HG03175 (cell line): ENCODE data around the gene DPPA3.
"Not testable (repeated sequence)": the region's sequence is repeated elsewhere in the genome, so short reads cannot be mapped to it uniquely, and the experiment has no call there.

Experiments
- ATAC-seq: cut with Tn5 transposase; IDR thresholded peaks from one replicate; pipeline ENCODE4 v1.9.1; 2021; ENCODE audit warnings: mild to moderate bottlenecking, moderate library complexity; ENCODE audit not compliant: unreplicated experiment

The DPPA3 gene

DNA sequence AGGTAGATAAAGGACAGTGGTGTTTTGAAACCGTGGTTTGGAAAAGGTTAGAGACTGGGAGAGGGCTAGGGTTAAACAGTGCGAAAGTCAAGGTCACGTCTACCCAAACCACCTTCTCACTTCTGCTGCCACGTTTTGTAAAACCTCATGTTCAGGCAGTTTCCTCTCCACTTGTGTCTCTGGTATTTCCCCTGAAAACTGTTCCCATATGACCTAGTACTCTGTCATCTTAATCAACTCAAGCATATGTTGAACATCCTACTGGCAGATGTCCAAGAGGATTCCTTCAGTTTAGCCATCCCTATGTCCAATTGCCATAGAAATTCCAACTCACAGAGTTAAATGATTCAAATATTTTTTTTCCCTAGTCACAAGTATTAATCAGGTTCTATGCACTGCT, 18.5 kb downstream of the DPPA3 start:
- no peak for ATAC-seq

DNA sequence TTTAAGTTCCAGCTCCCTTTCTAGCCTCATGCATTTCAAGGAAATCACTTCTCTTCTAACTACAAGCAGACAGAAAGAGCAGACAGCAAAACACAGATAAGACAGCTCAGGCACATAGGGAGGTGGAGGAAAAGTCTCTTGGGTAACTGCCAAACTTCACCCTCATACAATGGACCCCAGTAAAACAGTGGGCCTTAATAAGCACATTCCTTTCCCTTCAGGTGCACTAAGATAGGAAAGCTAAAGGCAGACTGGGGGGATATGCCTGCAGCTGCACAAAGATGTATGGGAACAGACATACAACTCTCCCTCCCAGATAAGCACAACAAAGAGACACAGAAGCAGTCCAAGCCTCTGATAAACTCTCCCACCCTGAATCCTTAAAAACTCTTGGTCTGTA, 19.8 kb downstream of the DPPA3 start:
- ATAC-seq: not testable (repeated sequence)

DNA sequence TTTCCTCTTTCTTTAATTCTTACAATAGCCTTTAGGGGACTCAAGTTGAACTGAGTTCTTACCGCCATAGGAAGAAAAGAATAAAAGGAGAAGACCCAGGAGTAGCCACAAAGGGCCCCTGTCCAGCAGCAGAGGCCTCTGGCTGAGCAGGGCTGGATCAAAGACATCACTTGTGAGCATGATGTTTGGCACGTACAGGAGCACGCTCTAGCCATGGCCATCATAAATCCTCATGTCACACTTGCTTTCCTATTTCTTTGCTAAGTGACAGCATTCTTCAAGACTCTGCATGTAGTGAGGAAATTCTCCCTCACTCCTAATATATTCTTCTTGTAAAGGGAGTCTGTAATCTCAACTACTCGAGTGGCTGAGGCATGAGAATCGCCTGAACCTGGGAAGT, 20.3 kb downstream of the DPPA3 start:
- no peak for ATAC-seq

DNA sequence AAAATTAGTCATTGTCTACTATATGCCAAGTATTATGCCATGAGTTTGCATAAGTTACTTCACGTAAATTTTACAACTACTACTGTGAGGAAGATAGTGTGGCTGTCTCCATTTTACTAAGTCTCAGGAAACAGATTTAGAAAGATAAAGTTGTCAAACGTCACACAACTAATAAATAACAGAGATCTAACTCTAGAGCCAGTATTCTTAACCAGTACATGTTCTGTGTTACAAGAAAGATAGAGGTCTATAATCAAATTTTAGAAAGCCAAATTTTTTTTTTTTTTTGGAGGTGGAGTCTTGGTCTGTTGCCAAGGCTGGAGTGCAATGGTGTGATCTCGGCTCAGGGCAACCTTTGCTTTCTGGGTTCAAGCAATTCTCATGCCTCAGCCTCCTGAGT, 21.8 kb downstream of the DPPA3 start:
- no peak for ATAC-seq

DNA sequence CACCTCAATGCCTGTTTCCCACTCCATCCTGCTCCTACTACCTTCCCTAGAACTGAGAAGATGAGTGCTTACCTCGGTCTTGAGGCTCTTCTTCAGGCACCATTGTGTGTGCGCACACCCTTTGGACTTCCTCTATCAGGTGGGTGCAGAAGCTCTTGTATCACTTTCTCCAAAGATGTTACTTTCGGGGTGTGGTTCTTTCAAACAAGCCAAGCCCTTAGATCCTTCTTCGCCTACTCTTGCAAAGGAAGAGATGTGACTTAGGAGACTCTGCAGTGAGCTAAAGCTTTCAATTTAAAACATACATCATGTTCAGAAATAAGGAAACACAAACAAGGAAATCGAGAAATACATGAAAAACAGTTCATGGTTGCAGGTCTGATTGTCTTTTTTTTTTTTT, 36.0 kb downstream of the DPPA3 start, which contains the start of gene CLEC4C:
Gene CLEC4C (minus strand): TSS at position 130 of the 400 bp plus-strand sequence. CDS start 27 bp downstream, at position 103.
- ATAC-seq: no peak

DNA sequence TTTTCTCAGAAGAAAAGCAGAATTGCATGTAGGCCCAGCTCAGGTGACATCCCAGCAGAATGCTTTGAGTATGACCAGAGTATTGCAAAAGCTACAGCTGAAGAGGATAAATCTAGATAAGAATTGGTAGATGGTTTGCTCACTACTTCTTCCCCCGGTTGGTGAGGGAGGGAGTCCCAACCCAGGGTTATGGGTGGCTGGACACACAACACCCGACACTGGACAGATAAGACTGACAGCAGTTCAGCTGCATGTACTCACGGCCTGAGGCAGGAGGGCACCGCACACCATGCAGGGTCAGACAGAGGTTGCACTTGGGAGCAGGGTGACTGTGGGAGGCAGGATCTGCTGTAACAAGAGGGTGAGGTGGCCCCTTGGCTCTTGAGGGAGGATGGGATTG, 37.6 kb downstream of the DPPA3 start:
- ATAC-seq: no peak

DNA sequence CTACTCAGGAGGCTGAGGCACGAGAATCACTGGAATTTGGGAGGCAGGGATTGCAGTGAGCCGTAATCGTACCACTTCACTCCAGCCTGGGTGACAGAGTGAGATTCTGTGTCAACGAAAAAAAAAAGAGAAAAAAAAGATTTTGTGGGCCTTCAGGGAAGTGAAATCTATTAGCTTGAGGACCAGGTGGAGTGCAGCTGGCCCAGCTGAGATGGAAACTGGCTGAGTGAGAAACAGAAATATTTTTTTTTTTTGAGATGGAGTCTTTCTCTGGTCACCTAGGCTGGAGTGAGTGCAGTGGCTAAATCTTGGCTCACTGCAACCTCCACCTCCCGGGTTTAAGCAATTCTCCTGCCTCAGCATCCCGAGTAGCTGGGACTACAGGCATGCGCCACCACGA, 38.2 kb downstream of the DPPA3 start:
- no peak for ATAC-seq

DNA sequence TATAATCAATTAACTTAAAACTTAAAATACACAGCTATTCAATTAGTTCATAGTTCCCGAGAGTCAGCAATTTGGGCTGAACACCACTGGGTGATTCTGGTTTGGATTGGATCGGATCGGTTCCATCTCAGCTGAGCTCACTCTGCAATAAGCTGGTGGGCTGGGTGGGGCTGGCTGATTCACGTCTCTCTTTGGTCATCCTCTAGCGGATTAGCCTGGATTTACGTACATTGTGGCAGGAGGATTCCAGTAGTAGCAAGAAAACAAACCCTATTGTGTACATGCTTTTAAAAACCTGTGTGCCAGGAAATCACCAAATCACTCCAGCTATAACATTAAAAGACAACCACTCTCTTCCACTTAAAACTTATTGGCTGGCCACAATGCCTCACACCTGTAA, 39.1 kb downstream of the DPPA3 start:
- ATAC-seq: no peak

DNA sequence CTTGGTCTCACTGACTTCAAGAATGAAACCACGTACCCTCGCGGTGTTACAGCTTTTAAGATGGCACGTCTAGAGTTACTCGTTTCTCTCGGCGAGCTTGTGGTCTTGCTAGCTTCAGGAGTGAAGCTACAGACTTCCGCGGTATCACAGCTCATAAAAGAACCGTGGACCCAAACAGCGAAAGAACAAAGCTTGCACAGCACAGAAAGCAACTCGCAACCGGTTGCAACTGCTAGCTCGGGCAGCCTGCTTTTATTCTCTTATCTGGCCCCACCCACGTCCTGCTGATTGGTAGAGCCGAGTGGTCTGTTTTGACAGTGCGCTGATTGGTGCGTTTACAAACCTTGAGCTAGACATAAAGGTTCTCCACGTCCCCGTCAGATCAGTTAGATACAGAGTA, 40.2 kb downstream of the DPPA3 start:
- ATAC-seq: no peak

DNA sequence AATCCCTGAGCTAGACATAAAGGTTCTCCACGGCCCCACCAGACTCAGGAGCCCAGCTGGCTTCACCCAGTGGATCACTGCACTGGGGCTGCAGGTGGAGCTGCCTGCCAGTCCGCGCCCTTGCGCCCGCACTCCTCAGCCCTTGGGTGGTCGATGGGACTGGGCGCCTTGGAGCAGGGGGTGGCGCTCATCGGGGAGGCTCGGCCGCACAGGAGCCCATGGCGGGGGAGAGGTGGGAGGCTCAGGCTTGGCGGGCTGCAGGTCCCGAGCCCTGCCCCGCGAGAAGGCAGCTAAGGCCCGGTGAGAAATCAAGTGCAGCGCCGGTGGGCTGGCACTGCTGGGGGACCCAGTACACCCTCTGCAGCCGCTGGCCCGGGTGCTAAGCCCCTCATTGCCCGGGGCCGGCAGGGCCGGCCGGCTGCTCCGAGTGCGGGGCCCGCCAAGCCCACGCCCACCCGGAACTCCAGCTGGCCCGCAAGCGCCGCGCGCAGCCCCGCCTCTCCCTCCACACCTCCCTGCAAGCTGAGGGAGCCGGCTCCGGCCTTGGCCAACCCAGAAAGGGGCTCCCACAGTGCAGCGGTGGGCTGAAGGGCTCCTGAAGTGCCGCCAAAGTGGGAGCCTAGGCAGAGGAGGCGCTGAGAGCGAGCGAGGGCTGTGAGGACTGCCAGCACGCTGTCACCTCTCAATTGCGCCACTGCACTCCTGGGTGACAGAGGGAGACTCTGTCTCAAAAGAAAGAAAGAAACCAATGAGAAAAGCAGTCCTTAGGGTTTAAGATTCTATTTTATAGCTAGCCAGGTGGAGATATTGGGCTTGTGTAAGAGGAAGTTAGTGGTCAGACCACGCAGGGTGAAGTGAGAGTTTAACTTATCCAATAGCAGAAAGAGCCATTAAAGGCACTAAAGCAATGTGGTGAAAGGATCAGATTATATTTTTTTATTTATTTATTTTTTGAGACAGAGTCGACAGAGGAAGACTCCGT, 41.0 kb downstream of the DPPA3 start:
- not testable (repeated sequence) for ATAC-seq

DNA sequence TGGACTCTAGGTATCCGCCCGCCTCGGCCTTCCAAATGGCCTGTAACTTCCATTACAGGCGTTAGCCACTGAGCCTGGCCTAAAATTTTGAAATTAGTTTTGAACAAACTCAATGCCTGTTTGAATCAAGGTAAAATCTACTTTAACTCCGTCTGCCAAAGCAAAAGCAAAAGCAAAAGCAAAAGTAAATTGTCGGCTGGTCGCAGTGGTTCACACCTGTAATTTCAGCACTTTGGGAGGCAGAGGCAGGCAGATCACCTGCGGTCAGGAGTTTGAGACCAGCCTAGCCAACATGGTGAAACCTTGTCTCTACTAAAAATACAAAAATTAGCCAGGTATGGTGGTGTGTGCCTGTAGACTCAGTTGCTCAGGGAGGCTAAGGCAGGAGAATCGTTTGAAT, 44.4 kb downstream of the DPPA3 start:
- not testable (repeated sequence) for ATAC-seq

DNA sequence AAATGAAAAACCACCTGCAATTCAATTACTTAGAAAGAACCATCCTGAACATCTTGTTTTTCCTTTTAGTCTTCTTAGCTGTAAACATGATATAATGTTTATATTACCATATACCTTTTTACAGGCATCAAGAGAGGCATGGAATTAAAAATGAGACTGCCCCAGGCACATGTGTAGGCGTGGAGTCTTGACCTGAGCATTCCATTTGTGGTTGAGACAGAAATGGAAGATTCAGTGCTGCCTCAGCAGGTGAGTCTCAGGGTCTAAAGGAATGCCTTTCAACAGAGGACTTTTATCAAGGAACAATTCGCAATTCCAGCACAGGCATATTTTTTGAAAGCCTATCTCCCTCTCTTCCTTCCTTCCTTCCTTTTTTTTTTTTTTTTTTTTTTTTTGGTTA, 45.8 kb downstream of the DPPA3 start:
- ATAC-seq: no peak

DNA sequence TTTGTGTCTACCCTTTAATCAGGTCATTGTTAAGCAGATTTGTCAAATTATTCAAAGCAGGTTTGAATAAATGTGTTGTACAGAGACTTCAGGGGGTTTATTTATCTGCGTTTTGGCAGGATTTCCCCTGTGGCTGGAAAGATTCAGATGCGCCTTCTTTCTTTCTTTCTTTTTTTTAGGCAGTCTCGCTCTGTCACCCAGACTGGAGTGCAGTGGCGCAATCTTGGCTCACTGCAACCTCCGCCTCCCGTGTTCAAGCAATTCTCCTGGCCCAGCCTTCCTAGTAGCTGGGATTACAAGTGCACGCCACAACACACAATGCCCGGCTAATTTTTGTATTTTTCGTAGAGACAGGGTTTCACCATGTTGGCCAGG, 47.5 kb downstream of the DPPA3 start:
- ATAC-seq: no peak
